ENCODE results near the gene TFG. TPM values are rescaled to one million over a fixed set of nuclear protein-coding genes. Genes with fewer than 3 reads are reported as not detected.
A peak's percentile ranks its signal among the peaks of the same experiment; 100 is the strongest.
"Not testable (repeated sequence)": the region's sequence is repeated elsewhere in the genome, so short reads cannot be mapped to it uniquely, and the experiment has no call there.

TFG gene
- 122 and 126 TPM in 2 replicates for total RNA-seq (2014; rRNA removed; shearing (Covaris generic))

DNA sequence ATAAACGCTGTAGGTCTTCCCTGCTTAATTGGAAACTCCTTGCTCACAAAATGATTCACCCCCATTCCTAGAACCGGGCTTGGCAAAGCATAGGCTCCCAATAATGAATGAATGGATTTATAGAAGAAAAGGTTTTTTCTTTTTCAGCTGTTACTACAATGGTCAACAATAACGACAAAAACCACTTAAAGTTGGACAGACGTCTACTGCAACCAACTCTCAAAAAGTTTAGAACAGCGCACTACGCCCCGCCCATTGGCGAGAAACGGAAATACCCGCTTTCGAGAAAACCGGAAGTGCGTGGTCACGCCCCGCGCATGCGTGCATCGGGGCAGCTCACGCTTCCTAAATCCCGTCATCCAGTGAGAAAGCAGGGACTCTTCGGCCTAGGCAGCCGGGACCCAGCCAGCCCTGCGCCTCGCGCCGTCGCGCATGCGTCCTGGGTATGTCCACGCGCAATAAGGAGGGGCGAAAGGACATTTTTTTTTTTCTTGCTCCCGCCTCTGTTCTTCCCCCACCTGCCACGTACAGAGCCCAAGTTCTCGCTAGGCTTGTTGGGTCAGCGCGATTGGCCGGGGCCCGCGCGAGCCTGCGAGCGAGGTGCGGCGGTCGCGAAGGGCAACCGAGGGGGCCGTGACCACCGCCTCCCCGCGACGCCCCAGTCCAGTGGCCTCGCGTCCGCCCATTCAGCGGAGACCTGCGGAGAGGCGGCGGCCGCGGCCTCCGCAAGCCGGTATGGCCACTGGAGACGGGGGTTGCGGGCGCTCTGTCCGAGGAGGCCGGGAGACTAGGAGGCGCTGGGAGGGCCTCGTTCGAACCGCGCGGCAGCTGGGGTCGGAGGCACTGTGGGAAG is at the start of gene TFG:
TFG (plus strand) TSS at position 506 of the 853 bp plus-strand sequence. CDS start 4,192 bp downstream, outside the sequence.
- peak; percentile 98 for DNase-seq (ENCODE audit: low spot score)

GRCh38 chr3:100661294-100661693 is 48.0 kb upstream of the TFG start:
- DNase-seq (ENCODE audit: low spot score) = not testable (repeated sequence)

DNA sequence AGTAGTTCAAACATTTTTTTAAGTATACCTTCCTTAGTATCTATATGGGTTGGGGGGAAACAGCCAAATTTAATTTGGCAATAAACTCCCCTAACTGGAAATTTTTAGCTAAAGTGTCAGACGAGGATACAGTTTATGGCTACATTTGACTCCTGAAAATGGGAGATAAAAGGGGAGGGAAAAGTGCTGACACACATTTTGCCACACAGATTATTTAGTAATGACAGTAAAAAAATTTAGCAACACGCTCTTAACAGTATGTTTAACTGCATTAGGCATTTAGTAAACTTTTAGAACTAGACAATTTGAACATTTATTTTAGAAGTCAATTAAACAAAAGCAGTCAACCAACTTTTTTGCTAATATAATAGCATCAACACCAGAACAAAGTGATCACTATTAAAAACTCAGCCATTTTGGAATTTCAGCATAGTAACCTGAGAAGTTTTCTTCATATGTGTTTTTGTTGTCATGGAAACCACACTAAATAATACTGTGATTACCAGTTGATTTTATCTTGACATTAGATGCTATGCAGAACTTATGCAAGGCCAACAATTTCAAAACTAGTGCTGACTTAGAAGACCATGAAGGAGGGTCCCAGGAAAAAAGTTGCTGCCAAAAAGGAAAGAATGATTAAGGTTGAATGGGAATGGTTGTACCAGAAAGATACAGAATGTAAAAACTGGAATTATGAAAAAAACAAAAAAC is 47.0 kb upstream of the TFG start:
- no peak for DNase-seq (ENCODE audit: low spot score)

- peak; percentile 51 for DNase-seq (ENCODE audit: low spot score)
These were observed 44.1 kb upstream of the TFG start for GRCh38 chr3:100665230-100665629.

DNA sequence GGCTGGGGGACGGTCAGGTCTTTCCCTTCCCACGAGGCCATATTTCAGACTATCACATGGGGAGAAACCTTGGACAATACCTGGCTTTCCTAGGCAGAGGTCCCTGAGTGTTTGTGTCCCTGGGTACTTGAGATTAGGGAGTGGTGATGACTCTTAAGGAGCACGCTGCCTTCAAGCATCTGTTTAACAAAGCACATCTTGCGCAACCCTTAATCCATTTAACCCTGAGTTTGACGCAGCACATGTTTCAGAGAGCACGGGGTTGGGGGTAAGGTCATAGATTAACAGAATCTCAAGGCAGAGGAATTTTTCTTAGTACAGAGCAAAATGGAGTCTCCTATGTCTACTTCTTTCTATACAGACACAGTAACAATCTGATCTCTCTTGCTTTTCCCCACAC is 42.6 kb upstream of the TFG start:
- not testable (repeated sequence) for DNase-seq (ENCODE audit: low spot score)

- DNase-seq (ENCODE audit: low spot score) = not testable (repeated sequence)
These were observed 42.0 kb upstream of the TFG start for GRCh38 chr3:100667316-100667715.

GRCh38 chr3:100670995-100671394 is 38.3 kb upstream of the TFG start:
- DNase-seq (ENCODE audit: low spot score) = not testable (repeated sequence)

DNA sequence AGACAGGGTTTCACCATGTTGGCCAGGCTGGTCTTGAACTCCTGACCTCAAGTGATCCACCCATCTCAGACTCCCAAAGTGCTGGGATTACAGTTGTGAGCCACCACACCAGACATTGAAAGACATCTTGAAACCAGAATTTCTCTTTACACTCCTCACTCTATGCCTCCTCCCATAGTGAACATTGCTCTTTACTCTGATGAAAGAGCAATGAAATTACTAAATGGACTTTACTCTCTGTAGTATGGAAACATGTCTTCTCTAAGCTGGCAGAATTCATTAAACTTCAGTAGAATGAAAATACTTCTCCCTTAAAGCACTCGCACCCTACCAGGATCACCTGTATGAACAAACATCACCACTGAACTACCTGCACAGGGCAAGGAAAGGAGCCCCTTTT is 27.8 kb upstream of the TFG start:
- no peak for DNase-seq (ENCODE audit: low spot score)

DNA sequence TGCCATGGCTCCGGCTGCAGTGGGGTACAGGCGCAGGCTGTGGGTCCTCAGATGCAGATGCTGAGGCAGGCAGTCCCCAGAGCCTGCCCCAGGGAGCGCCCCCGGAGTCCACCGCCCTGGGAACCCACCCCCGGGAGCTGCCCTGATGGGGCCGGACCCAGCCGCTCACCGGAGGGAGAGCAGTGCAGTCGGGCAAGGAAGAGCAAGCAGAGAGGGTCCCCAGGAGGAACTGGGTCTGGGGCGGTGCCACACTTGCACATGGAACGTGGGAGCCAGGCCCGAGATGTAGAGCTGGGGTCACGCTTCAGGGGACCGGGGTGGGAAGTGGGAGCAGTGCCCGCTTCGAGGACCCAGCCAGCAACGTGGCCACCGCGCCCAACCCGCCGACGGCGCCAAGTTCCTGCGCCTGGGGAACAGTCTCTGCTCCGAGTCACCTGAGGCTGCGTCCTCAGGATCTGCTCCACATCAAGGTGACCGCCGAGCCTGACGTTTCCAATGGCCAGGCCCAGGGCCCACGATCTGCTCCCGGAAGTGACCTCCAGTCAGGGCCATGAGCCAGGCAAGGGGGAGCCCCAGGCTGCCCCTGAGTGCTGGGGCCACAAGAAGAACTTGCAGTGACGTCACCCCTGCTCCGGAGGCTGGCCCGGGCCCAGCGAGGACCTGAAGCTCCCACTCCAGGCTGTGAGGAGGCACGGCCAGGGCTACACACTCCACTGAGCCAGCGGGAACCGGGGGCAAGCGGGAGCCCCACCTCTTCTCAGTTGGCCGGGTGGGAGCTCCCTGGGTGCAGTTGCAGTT is 27.0 kb upstream of the TFG start:
- no peak for DNase-seq (ENCODE audit: low spot score)

GRCh38 chr3:100682854-100683760 is 26.2 kb upstream of the TFG start:
- DNase-seq (ENCODE audit: low spot score) = no peak

GRCh38 chr3:100693225-100693624 is 16.1 kb upstream of the TFG start:
- DNase-seq (ENCODE audit: low spot score) = no peak

DNA sequence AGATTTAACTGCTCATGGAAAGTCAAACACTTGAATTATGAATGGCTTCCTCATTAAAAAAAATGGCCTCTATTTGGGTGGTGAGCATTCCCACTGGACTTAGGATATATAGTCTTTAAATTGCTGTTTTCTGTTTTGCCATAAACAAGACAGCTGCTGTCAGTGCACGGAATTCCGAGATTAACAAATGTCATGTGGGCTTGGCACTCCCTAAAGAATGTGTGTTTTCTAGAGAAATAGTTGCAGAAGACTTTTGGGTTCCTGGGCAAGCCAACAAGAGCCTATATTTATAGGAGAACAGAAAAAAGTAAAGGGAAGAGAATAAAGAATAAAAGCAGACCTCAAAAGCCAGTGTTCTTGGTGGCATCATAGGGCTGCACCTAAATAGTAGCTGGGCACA is 13.6 kb upstream of the TFG start:
- no peak for DNase-seq (ENCODE audit: low spot score)

DNA sequence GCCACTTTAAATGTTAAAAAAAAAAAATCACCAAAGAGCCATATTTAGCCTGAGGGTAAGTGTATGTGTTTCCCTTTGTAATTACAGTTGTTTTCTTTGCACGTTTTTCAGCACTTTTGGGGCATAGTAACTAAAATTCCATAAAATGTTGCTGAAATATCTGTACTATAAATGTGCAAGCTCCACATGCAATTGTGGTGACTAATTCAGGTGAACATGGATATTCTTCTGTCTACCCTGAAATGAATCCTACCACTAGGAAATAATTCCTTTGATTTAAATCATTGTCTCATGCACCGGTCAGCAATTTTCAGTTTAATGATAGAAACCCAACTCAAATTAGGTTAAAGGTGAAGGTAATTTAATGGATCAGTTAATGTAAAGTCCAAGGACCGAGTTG is 13.1 kb upstream of the TFG start:
- no peak for DNase-seq (ENCODE audit: low spot score)

- no peak for DNase-seq (ENCODE audit: low spot score)
These were observed 12.1 kb upstream of the TFG start for GRCh38 chr3:100697172-100697571.

DNA sequence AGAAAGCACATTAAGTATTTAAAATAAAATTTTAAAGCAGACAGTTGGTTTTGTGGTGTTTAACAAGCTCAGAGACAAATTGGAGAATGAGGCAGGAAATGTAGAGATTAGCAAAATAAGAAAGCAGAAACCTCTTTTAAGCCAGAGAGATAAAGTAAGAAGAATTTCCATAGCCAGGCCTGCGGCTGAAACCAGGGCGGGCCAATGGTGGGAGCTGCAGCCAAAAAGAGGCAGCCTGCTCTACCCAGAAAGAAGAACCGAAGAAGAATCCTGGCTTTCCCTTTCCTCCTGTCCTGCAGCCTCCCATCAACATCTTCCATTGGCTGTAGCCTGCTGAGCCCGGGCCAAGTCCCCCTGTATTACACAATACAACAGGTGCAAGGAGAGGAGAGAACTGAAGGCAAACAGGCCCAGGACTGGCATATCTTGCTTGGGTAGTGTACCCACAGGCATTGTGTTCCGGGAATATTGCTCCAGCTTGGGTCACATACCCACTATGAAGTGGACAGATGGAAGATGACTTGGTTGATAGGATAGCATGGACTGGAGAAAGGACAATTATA is 11.5 kb upstream of the TFG start:
- DNase-seq (ENCODE audit: low spot score) = no peak

DNA sequence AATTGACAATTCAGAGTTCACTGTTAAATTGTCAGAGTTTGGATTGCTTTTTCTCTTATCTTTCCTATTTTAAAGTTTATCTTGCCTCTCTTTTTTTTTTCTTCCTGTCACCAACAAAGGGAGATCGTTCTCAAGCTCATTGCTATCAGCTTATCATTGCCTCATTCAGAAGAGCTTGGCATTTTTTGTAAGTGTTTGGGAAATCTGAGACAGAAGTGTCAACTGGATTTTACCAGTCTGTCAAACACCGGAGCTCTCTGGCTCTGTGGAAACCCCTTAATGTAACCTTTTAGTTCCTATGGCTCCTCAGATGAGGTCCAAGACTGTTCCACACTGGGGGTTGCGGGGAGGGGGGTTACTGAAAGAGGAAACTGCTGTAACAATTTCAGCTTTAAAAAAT is 10.6 kb upstream of the TFG start:
- DNase-seq (ENCODE audit: low spot score) = no peak

GRCh38 chr3:100700708-100701107 is 8.6 kb upstream of the TFG start:
- no peak for DNase-seq (ENCODE audit: low spot score)

DNA sequence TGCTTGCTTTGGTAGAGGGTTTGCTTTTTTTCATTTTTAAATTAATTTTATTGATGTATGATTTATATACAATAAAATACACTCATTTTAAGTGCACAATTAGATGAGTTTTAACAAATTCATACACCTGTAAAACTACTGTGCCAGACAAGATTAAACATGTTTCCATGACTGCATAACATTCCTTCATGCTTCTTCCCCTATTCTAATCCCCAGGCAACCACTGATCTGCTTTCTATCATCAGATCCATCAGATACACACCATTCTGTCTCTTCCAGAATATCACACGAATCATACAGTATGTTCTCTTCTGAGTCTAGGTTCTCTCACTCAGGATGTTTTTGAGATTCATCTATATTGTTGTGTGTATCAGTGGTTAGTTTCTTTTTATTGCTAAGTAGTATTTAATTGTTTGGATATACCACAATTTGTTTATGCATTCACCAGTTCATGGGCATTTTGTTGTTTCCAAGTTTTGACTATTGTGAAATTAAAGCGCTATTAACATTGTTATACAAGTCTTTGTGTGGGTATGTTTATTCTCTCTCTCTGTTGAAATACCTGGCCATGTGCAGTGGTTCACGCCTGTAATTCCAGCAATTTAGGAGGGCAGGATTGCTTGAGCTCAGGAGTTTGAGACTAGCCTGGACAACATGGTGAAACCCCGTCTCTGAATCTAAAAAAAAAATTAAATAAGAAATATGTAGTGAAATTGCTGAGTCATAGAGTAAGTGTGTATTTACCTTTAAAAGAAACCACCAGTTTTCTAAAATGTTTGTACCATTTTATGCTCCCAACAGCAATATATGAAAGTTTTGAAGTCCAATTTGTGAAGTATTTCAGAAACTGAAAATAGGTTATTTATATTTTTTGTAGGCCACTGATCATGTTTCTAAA is 7.0 kb upstream of the TFG start:
- no peak for DNase-seq (ENCODE audit: low spot score)

- DNase-seq (ENCODE audit: low spot score) = no peak
These were observed 6.3 kb upstream of the TFG start for GRCh38 chr3:100702980-100703345.

GRCh38 chr3:100703865-100704264 is 5.4 kb upstream of the TFG start:
- DNase-seq (ENCODE audit: low spot score) = no peak
